SU-DHL-6 (cell line): ENCODE measurements around the gene PRKCE.

Experiments
- CTCF ChIP-seq: fragments of 200-600 bp; sonication (generic); IDR thresholded peaks from one replicate; pipeline ENCODE4 v1.5.1; 2017; ENCODE audit warnings: antibody characterized with exemption, mild to moderate bottlenecking, low read length, moderate library complexity; ENCODE audit not compliant: insufficient read depth, poor library complexity, severe bottlenecking
- EZH2phosphoT487 ChIP-seq: fragments of 200-600 bp; sonication (generic), shearing (Covaris generic); conservative IDR thresholded peaks from 2 replicates; pipeline ENCODE4 v1.6.1; 2018; ENCODE audit warnings: mild to moderate bottlenecking, antibody characterized with exemption, low read length, moderate library complexity, mixed read lengths

GRCh38 chr2:45867800-45868199 is 216.3 kb downstream of the PRKCE start:
- TF ChIP-seq CTCF (no peak), EZH2phosphoT487 (no peak)
